Activated CD4-positive, alpha-beta T cell treated with anti-CD3 and anti-CD28 coated beads for 48 hours (primary cell): ENCODE results near the gene METRNL.
"Not testable (repeated sequence)": the region's sequence is repeated elsewhere in the genome, so short reads cannot be mapped to it uniquely, and the experiment has no call there.

Experiments used
- DNase-seq: peaks from one replicate; pipeline ENCODE4 v3.0.0-alpha.2; 2020

Gene METRNL

DNA sequence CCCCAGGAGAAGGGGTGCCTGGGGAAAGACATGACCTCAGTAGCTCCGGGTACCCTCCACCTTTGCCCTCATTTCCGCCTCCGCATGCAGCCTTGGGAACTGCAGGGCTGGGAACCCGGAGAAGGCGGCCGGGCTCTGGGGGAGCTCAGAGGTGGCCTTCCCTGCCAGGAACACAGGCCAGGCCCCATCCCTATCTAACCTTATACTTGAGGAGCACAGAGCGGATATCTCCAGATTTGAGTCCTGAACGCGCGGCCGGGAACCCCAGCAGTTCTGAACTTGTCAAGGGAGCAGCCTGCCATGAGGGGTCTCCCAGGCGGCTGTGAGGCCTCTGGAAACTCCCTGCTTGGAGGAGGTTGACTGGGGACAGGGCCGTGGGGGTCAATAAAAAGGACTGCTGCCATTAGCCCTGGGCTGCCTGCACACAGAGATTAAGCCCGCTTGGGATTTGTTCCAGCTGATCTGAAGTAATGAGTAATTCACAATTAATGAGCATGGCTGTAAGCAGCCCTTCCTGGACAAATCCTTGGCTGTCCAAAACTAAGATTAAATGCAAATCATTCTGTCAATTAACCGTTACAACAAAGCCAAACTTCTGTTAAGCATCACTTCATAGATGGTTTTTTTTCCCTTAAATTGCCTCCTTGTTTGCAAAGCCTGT, 26.3 kb upstream of the METRNL start:
- no peak for DNase-seq

DNA sequence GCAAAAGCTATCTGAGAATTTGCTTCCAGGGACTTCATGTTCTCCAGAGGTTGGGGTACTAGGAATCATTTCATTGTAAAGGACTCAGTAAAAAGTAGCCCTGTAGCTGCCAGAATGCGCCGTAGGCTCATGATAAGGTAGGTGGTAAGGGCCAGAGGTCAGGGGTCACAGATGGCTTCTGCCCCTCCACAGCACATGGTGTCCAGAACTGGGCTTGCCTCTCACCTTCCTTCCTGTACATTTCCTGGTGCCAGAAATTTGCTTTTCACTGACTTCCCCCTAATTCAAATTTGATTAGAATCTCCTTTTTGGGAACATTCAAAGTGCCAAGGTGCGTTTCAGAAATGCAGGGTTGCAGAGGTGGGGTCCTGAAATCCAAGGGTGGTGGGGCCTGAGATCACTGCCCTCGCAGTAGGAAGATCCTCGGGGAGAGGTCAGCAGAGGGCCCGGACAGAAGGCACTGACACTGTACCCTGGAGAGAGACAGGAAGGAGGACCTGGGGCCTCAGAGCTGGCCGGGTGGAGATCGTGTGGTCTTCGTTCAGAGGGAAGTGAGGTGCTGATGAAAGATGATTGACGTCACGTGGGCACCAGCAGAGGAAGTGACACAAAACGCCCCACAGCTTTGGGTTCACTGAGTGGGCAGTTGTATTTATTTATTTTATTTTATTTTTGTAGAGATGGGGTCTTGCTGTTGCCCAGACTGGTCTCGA, 25.5 kb upstream of the METRNL start:
- no peak for DNase-seq

DNA sequence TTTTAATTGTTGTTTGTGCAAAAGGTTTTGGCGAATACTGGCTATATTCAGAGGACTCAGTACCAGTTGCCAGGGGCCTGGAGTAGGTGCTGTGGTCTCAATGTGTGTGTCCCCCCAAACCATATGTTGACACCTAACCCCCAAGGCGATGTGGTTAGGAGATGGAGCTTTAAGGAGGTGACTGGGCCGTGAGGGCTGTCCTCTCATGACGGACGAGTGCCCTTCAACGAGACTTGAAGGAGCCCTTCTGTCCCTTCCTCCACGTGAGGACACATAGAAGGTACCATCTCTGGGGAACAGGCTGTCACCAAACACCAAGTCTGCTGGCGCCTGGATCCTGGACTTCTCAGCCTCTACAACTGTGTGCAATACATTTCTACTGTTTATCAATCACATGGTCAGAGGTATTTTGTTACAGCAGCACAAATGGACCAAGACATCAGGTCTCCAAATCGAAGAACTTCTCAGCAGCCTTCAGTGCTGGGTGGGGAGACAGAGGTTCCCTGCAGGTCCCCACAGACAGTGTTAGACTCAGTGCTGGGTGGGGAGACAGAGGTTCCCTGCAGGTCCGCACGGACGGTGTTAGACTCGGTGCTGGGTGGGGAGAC, 24.8 kb upstream of the METRNL start:
- DNase-seq: no peak

GRCh38 chr17:83055176-83055575, 24.2 kb upstream of the METRNL start:
- DNase-seq: not testable (repeated sequence)

DNA sequence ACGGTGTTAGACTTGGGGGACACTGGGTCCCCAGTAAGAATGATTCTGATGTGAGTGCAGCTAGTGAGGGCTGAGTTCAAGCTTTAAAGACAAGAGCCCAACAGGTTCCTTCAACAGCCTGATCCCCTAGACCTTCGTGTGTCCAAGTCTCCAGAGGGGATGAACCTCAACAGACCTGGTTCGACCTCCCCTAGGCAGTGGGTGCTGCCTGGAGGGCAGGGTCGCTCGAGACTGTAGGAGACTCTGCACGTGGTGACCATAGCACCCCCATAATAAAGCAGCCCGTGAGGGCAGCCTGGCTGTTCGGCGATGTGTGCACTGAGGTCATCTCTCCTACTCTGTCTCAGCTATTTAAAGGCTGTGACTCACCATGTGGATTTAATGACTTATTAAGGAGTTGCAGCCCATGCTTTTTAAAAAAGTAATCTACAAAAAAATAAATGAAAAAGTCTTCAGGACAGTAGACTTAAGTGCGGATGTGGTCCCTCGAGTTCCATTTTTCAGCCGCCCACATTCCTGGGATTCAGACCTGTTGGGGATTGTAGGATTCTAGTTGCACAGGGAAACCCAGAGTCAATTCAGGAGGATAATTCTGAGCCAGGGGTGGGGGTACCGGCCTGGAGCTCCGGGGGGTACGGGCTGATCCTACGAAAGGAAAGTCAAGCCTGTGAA, 23.4 kb upstream of the METRNL start:
- DNase-seq: no peak

GRCh38 chr17:83056583-83057396, 22.6 kb upstream of the METRNL start:
- no peak for DNase-seq

DNA sequence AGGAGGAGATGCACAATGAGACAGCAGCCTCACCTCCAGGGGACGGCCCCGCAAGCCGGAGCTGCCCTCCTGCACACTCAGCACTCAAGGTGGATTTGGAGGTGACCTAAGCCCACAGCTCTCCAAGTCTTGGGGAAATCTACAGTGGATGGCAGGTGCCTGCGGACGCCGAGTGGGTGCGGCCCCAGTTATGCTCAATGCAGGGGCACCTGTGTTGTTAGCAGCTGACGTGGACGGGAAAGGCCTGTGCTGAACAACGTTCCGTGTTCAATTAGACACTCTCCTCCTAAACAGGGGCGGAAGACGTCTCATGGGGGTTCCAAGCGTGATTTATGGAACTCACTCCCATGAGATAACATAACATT, 22.0 kb upstream of the METRNL start:
- no peak for DNase-seq

GRCh38 chr17:83057793-83058265, 21.6 kb upstream of the METRNL start:
- no peak for DNase-seq

GRCh38 chr17:83058266-83058798, 21.1 kb upstream of the METRNL start:
- DNase-seq: no peak

- DNase-seq: no peak
Measured at GRCh38 chr17:83061586-83061985, 17.8 kb upstream of the METRNL start.

DNA sequence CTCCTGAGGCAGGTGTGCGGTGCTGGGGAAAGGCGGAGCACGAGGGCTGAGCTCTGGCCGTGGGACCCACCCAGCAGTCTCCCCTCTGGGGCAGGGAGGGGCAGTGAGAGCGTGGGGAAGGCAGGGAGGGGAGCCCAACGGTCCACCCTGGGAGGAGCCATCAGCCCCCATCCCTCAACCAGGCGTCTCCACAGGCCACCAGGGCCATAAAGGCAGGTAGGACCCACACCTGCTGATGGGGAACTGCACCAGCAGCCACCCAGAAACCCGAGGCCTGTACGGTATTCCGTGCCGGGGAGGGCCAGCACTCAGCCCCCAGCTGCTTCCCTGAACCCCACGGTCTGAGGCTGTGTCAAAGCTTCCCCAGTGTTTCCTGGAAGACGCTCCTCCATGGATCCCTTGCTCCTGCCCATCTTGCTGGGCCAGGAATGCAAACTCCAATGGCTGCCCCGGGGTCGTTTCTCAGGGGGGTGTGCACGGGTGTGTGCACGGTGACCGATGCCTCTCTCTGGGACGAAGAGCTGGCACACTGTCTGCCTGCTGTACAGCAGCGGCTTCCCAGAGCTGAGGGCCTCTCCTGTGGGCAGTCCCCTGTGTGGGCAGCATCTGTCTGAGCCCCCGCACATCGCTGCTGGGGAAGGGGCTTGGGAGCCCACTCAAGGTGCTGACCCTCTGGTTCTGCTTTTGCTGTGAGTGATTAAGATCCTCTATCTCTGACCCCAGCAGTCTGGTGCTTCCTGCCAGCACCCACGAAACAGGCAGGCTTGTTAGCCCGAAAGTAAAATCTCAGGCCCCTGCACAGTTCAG, 17.2 kb upstream of the METRNL start:
- DNase-seq: no peak

- DNase-seq: peak; percentile 1
Measured at GRCh38 chr17:83062818-83063671, 16.4 kb upstream of the METRNL start.

DNA sequence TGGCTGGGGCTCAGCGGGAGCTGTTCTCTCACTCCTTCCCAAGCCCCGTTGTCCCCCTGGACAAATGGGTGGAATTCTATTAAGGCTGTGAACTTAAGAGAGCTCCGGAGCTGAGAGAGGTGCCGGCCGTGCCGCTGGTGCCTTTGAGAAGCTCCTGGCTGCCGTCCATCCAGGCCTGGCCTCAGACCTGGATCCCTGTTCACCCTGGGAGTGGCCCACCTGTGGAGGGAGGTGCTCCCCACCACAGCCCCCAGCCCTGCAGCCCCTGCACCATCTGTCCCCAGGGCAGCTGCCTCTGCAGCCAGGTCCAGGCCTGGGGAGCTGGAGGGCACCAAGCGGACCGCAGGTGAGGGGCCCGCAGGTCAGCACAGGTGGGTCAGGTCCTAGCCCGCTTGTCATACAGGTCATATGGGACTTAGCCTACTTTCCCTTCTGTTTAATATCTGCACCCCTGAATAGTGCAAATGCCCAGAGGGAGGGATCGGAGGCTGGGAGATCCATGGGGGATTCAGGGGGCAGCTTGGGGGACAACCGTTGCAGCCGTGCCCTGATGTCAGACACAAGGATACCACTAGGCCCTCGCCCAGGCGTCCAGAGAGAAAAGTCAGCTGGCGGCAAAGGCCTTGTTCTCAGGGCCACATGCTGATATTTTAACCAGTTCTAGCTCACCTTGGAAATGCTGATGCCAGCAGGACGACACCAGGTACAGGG, 15.2 kb upstream of the METRNL start:
- peak; percentile 1 for DNase-seq

DNA sequence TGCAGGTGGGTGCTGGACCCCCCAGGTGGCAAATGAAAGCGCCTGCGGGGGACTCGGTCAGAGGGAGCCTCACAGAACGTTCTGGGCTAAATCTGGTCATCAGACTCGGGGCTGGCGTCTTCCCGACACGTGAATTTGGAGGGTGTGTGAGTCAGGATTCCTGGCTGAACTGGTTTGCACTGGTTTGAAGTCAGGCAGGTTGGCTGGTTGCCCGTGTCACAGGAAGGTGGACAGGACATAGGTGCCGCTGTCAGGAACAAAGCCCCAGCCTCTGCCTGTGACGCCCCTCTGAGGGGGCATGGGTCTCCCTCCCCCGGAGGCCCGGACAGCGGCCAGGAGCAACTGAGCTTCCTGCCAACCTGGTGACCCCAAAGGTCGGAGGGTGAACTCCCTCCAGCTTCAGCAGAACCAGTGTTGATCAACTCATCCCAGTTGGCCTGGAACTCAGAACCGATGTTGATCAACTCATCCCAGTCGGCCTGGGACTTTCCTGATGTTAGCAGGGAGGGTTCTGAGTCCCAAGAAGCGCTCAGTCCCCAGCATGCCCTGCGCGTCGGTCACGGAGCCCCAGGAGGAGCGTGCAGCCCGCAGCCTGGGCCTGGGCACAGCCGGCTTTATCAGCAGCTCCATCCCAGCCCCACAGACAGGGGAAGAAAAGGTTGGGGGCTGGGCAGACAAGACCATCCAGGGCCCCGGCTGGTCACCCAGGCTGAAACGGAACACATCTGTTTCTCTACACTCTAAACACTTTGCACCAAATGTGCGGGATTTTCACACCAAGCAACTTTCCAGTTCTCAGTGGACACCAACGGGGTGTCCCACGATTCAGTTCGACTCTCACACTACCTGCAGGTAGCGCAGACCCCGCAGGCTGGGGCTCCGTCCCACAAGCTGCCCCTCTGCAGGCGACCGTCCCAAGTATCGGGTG, 14.4 kb upstream of the METRNL start:
- DNase-seq: peak; percentile 2

GRCh38 chr17:83065660-83066542, 13.5 kb upstream of the METRNL start:
- DNase-seq: no peak

DNA sequence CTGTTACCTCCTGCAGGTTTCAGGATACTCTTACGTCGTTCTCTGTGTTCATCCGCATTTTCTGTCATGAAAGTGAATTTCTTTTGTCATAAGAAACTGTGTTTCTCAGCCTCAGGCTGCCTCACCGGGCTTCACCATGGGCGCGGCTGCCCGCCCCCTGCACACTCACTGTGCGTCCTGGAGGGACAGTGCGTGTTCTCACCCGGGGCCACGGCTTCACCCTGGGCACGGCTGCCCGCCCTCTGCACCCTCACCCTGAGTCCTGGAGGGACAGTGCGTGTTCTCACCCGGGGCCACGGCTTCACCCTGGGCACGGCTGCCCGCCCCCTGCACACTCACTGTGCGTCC, 12.9 kb upstream of the METRNL start:
- DNase-seq: not testable (repeated sequence)

DNA sequence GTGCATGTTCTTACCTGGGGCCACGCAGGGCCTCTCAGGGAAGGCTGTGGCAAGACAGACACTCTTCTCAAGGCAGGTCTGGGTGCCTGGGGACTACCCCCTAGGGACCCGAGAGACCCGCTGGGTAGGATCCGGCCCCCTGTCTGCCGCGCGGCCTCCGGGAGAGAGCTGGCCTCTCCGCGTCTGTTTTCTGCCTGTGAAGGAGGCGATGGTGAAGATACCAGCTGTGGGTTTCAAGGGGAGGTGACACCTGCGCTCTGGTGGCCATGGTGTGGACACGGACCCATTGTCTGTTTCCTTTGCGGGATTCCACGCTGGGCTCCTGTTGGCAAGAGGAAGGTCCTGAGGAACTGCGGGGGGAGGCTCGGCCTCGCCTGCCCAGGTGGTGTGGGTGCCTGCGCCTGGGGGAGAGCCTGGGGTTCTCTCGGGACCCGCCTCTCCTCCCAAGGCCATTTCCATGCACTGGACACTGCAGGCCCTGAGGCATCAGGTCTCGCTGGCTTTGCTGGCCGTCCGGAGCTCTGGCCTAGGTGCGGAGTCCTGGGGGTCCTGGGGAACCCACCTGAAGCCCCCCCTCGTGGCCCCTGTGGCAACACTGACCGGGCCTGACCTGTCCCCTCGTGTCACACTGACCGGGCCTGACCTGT, 12.2 kb upstream of the METRNL start:
- no peak for DNase-seq
